K562 (cell line): ENCODE data around the gene DMD. TPM values are rescaled to one million over a fixed set of nuclear protein-coding genes. Genes with fewer than 3 reads are reported as not detected.

Experiments
- ATAC-seq: fragments of 200-7000 bp; cut with Tn5 transposase; 3 replicates; pipeline ENCODE4 v1.9.1; 2020; ENCODE audit warnings: moderate library complexity
- BruUV-seq: library from RNA; stranded (reverse); fragments of 400-500 nt; replicated peaks from 2 replicates; lab custom pipeline; 2021; lab: Mats Ljungman, UMichigan
- CTCF ChIA-PET: fragments of 300-600 bp; formaldehyde crosslinking; extraction: SDS; loops from one replicate; lab custom pipeline; 2021; ENCODE audit warnings: low intra/inter-chr PET ratio; lab: Yijun Ruan, JAX
- POLR2A ChIA-PET: fragments of 300-600, 350-650 bp; sonication (Branson Sonifier 250); formaldehyde crosslinking; extraction: SDS; loops from one replicate; lab custom pipeline; 2021; ENCODE audit warnings: antibody characterized with exemption, inconsistent platforms; lab: Yijun Ruan, JAX
- DNase-seq, 4 experiments: peaks; one replicate each; pipeline versions ENCODE4 v3.0.0 to v3.0.0-alpha.2; 2011 to 2018; ENCODE audit warnings: low spot score in 3 of 4, mixed read lengths in 3 of 4; ENCODE audit errors: extremely low read depth in 1 of 4
- FAIRE-seq: peaks from 2 replicates; lab custom pipeline; 2011; peaks lifted over from hg19 to GRCh38; lab: Jason Lieb, UNC
- H2AFZ ChIP-seq: 2 replicates; pipeline ENCODE4 v1.6.0; 2011; ENCODE audit warnings: low read depth, low read length, control low read depth, inconsistent platforms
- H3K27ac ChIP-seq: fragments of 200-600 bp; 3 replicates; pipeline ENCODE4 v1.8.0; 2011; ENCODE audit warnings: low read depth, mild to moderate bottlenecking, control low read depth, inconsistent platforms, low read length, moderate library complexity, mixed read lengths; ENCODE audit errors: extremely low read depth
- H3K27me3 ChIP-seq, 2 experiments: fragments of 300-600 bp in 1 of 2; 2 replicates in 1 of 2; 3 replicates in 1 of 2; pipeline versions ENCODE4 v1.6.0 to v1.8.0; 2011; ENCODE audit warnings: inconsistent platforms in 2 of 2, low read length in 2 of 2, mild to moderate bottlenecking in 1 of 2, mixed read lengths in 1 of 2, moderate library complexity in 1 of 2; ENCODE audit not compliant: control insufficient read depth in 2 of 2, insufficient read depth in 2 of 2
- H3K36me3 ChIP-seq: fragments of 300-600 bp; 3 replicates; pipeline ENCODE4 v1.8.0; 2011; ENCODE audit warnings: mild to moderate bottlenecking, low read length, inconsistent platforms; ENCODE audit not compliant: control insufficient read depth, insufficient read depth
- H3K4me1 ChIP-seq, 2 experiments: fragments of 200-600 bp in 1 of 2; replicated peaks in 1 of 2; 2 replicates in 1 of 2; 3 replicates in 1 of 2; pipeline versions ENCODE4 v1.5.1 to v1.8.0; 2011; ENCODE audit warnings: inconsistent platforms in 2 of 2, low read length in 2 of 2, mild to moderate bottlenecking in 1 of 2, mixed read lengths in 1 of 2, moderate library complexity in 1 of 2; ENCODE audit not compliant: control insufficient read depth in 2 of 2, insufficient read depth in 2 of 2
- H3K4me2 ChIP-seq: 2 replicates; pipeline ENCODE4 v1.6.1; 2011; ENCODE audit warnings: low read length, control low read depth, inconsistent platforms, mixed read lengths; ENCODE audit not compliant: insufficient read depth
- H3K4me3 ChIP-seq: fragments of 200-600 bp; sonication (generic), shearing (Covaris generic); 2 replicates; pipeline ENCODE4 v1.5.1; 2016; ENCODE audit warnings: control low read depth, inconsistent platforms
- H3K79me2 ChIP-seq: fragments of 200-600 bp; 3 replicates; pipeline ENCODE4 v1.8.0; 2011; ENCODE audit warnings: low read length, inconsistent platforms; ENCODE audit not compliant: control insufficient read depth, insufficient read depth
- H3K9ac ChIP-seq, 2 experiments: 2 replicates each; pipeline versions ENCODE4 v1.6.0 to v1.6.1; 2011; ENCODE audit warnings: low read depth in 2 of 2, low read length in 2 of 2, control low read depth in 1 of 2, inconsistent platforms in 1 of 2, mild to moderate bottlenecking in 1 of 2, mixed read lengths in 1 of 2; ENCODE audit not compliant: insufficient read depth in 1 of 2
- H3K9me1 ChIP-seq: one replicate; pipeline ENCODE4 v1.6.0; 2011; ENCODE audit warnings: inconsistent platforms, mild to moderate bottlenecking, low read length, moderate library complexity; ENCODE audit not compliant: control insufficient read depth, insufficient read depth
- H3K9me3 ChIP-seq: replicated peaks from 2 replicates; pipeline ENCODE4 v1.5.1; 2011; ENCODE audit warnings: low read depth, low read length, inconsistent platforms; ENCODE audit not compliant: control insufficient read depth, insufficient read depth
- H4K20me1 ChIP-seq: replicated peaks from 2 replicates; pipeline ENCODE4 v1.6.1; 2011; ENCODE audit warnings: low read length, inconsistent platforms, mixed read lengths; ENCODE audit not compliant: control insufficient read depth, insufficient read depth
- DEAF1 ChIP-seq: fragments of 450-650 bp; formaldehyde crosslinking; IDR thresholded peaks from 2 replicates; pipeline ENCODE4 v1.4.0; 2020; ENCODE audit warnings: mild to moderate bottlenecking, moderate library complexity
- HBP1 ChIP-seq: fragments of 450-650 bp; formaldehyde crosslinking; IDR thresholded peaks from 2 replicates; pipeline ENCODE4 v1.4.0; 2022; ENCODE audit warnings: missing genetic modification characterization
- ZNF551 ChIP-seq: fragments of 250-450 bp; sonication (Bioruptor Pico); IDR thresholded peaks from 2 replicates; pipeline ENCODE4 v1.5.0; 2021; ENCODE audit warnings: mild to moderate bottlenecking, moderate library complexity
- ZNF707 ChIP-seq: fragments of 250-450 bp; sonication (Bioruptor Pico); conservative IDR thresholded peaks from 2 replicates; pipeline ENCODE4 v1.8.0; 2022; ENCODE audit warnings: inconsistent platforms, mild to moderate bottlenecking, moderate library complexity
- WGBS: fragments of 100-300 bp; shearing (Covaris generic); methylation state at CpG from one replicate; pipeline ENCODE4 v1.1.6; 2016; ENCODE audit warnings: low coverage, mixed read lengths; ENCODE audit not compliant: insufficient coverage; ENCODE audit errors: missing lambda C conversion rate; 5-methylcytosine and 5-hydroxymethylcytosine counted together
- in situ Hi-C: fragments of 300-500 bp; cut with MboI; formaldehyde crosslinking; loops from 4 replicates; pipeline ENCODE4 v1.15.0; 2018; ENCODE audit warnings: inconsistent platforms, mixed read lengths
- intact Hi-C: fragments of 100-400 bp; cut with micrococcal nuclease; formaldehyde crosslinking; loops from 2 replicates; pipeline ENCODE4 v1.14.2; 2022
- polyA plus RNA-seq, 8 experiments: library from polyadenylated mRNA; depleted of rRNA in 4 of 8; stranded (reverse) in 5 of 8; unstranded in 3 of 8; fragments of >200 nt; fragmentation: Nextera tagmentation in 2 of 8; fragmentation: Illumina TruSeq in 1 of 8; extraction: Ambion mirVana in 2 of 8; extraction: Trizol in 1 of 8; gene quantifications; 2 replicates each; pipeline versions ENCODE4 v1.2.1 to v1.2.3, GENCODE V29; 2011 to 2014; ENCODE audit warnings: inconsistent platforms in 1 of 8, missing spikeins in 1 of 8
- total RNA-seq, 7 experiments: library from RNA; depleted of rRNA in 6 of 7; stranded (reverse); fragments of >200 nt in 6 of 7; fragmentation: Illumina TruSeq in 2 of 7; extraction: Trizol in 2 of 7; gene quantifications; 2 replicates each; pipeline versions ENCODE4 v1.2.1 to v1.2.3, GENCODE V29; 2011 to 2021; ENCODE audit warnings: low replicate concordance in 1 of 7
- TF ChIP-seq, protein P1 (sequence below), 2 experiments: fragments of 450-650 bp; IDR thresholded peaks; 2 replicates each; pipeline ENCODE4 v1.6.1; 2016; ENCODE audit warnings: mild to moderate bottlenecking in 2 of 2, borderline replicate concordance in 1 of 2, low read depth in 1 of 2, moderate library complexity in 1 of 2
- TF ChIP-seq, protein P2 (sequence below): fragments of 450-650 bp; IDR thresholded peaks from 2 replicates; pipeline ENCODE4 v1.7.1; 2018; ENCODE audit warnings: mild to moderate bottlenecking, low read depth; ENCODE audit not compliant: partially characterized antibody

DMD gene
- total and polyA plus RNA-seq, 9 of the 15 experiments (the other 6 are each of a cell fraction or from before 2014, with no cell fraction given): 3.8 to 20.4 (median 11.4) TPM

GRCh38 chrX:32708542-32708941, 502.8 kb downstream of the DMD start:
- Histone ChIP-seq H3K27ac (no peak overlapping the region), H3K4me2 (no peak overlapping the region), H3K9ac (no peak overlapping the region), H3K27me3 (no peaks in the 10 kb centered on the region), H4K20me1 (no peaks in the 10 kb centered on the region), H3K9me1 (no peaks in the 10 kb centered on the region), H3K4me3 (no peak overlapping the region), H3K4me1 (no peaks in the 10 kb centered on the region), H3K9me3 (no peaks in the 10 kb centered on the region), H3K79me2 (no peaks in the 10 kb centered on the region), H2AFZ (no peak overlapping the region), H3K36me3 (no peaks in the 10 kb centered on the region)
- CTCF ChIA-PET: no interaction called here
- ATAC-seq (no peak), FAIRE-seq (no peak), DNase-seq (no peak)
- POLR2A ChIA-PET: no interaction called here
- 3% methylated on average over 4 of the region's 4 CpGs for WGBS
- in situ Hi-C loops (no loop called here), intact Hi-C loops (no loop called here)
- BruUV-seq: no TSS peak
- TF ChIP-seq ZNF551 (CRISPR knock-in tag) (no peak), ZNF707 (CRISPR knock-in tag) (no peak), HBP1 (no peak), DEAF1 (CRISPR knock-in tag) (no peak)
- TF ChIP-seq, protein P1, sequence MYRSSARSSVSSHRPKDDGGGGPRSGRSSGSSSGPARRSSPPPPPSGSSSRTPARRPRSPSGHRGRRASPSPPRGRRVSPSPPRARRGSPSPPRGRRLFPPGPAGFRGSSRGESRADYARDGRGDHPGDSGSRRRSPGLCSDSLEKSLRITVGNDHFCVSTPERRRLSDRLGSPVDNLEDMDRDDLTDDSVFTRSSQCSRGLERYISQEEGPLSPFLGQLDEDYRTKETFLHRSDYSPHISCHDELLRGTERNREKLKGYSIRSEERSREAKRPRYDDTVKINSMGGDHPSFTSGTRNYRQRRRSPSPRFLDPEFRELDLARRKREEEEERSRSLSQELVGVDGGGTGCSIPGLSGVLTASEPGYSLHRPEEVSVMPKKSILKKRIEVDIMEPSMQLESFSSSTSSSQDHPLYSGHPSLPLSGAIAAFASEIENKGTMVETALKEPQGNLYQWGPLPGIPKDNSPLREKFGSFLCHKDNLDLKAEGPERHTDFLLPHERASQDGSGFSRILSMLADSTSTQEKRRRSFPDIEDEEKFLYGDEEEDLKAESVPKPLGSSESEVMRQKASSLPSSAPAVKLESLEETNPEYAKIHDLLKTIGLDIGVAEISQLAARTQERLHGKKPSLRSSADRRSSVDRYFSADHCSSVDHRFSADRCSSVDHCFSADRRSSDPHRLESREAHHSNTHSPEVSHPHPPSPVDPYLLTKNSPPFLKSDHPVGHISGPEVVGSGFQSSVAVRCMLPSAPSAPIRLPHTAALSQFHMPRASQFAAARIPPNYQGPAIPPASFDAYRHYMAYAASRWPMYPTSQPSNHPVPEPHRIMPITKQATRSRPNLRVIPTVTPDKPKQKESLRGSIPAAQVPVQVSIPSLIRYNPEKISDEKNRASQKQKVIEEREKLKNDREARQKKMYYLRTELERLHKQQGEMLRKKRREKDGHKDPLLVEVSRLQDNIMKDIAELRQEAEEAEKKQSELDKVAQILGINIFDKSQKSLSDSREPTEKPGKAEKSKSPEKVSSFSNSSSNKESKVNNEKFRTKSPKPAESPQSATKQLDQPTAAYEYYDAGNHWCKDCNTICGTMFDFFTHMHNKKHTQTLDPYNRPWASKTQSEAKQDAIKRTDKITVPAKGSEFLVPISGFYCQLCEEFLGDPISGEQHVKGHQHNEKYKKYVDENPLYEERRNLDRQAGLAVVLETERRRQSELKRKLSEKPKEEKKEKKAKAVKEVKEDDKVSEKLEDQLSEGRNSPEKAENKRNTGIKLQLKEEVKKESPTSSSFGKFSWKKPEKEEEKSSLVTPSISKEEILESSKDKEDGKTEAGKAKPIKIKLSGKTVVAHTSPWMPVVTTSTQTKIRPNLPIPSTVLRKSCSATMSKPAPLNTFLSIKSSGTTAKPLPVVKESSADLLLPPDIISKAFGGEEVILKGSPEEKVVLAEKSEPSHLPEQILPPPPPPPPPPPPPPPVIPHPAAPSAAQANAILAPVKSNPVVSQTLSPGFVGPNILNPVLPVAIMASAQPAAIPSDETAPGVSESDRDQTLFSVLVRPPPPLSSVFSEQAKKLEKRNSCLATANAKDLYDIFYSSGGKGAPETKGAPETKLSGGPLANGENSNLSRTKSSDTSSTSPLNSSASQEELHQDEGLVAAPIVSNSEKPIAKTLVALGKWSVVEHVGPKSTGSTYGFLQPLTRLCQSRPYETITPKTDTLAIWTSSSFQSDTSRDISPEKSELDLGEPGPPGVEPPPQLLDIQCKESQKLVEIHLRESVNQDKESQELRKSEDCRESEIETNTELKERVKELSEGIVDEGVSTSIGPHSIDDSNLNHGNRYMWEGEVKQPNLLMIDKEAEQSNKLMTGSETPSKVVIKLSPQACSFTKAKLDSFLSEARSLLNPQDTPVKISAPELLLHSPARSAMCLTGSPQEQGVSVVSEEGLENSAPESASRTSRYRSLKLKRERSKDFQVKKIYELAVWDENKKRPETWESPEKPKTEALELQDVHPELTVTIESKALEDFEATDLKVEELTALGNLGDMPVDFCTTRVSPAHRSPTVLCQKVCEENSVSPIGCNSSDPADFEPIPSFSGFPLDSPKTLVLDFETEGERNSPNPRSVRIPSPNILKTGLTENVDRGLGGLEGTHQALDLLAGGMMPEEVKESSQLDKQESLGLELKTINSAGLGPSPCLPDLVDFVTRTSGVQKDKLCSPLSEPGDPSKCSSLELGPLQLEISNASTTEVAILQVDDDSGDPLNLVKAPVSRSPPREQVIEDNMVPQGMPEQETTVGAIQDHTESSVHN (IDR thresholded peaks at IDR 0.05; ENCODE audit: borderline replicate concordance in 1 of 2, low read depth in 1 of 2): no peak
- TF ChIP-seq, protein P2, sequence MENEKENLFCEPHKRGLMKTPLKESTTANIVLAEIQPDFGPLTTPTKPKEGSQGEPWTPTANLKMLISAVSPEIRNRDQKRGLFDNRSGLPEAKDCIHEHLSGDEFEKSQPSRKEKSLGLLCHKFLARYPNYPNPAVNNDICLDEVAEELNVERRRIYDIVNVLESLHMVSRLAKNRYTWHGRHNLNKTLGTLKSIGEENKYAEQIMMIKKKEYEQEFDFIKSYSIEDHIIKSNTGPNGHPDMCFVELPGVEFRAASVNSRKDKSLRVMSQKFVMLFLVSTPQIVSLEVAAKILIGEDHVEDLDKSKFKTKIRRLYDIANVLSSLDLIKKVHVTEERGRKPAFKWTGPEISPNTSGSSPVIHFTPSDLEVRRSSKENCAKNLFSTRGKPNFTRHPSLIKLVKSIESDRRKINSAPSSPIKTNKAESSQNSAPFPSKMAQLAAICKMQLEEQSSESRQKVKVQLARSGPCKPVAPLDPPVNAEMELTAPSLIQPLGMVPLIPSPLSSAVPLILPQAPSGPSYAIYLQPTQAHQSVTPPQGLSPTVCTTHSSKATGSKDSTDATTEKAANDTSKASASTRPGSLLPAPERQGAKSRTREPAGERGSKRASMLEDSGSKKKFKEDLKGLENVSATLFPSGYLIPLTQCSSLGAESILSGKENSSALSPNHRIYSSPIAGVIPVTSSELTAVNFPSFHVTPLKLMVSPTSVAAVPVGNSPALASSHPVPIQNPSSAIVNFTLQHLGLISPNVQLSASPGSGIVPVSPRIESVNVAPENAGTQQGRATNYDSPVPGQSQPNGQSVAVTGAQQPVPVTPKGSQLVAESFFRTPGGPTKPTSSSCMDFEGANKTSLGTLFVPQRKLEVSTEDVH: no peak
